Thymus (tissue), 14 donors: Measurements from ENCODE around the gene PSMA4. TPM values are rescaled to one million over a fixed set of nuclear protein-coding genes. Genes with fewer than 3 reads are reported as not detected.

Source experiments
- DNase-seq, 9 donors: peaks; one replicate each; pipeline ENCODE4 v3.0.0-alpha.2; 2013; ENCODE audit warnings: low spot score in 9 of 9, low read depth in 6 of 9, missing footprints in 1 of 9
- H3K27ac ChIP-seq, 2 donors: one replicate each; pipeline ENCODE4 v1.5.1; 2013; ENCODE audit warnings: control low read depth in 1 of 2, low read depth in 1 of 2, low read length in 1 of 2, mild to moderate bottlenecking in 1 of 2, moderate library complexity in 1 of 2
- H3K27me3 ChIP-seq, 2 donors: one replicate each; pipeline ENCODE4 v1.5.1; 2013; ENCODE audit warnings: low read length in 1 of 2; ENCODE audit not compliant: control insufficient read depth in 2 of 2, insufficient read depth in 1 of 2
- H3K36me3 ChIP-seq, 2 donors: one replicate each; pipeline ENCODE4 v1.5.1; 2013; ENCODE audit warnings: low read length in 1 of 2, mild to moderate bottlenecking in 1 of 2, moderate library complexity in 1 of 2; ENCODE audit not compliant: control insufficient read depth in 2 of 2, insufficient read depth in 2 of 2
- H3K4me1 ChIP-seq, 2 donors: one replicate each; pipeline ENCODE4 v1.5.1; 2013; ENCODE audit warnings: low read length in 2 of 2; ENCODE audit not compliant: control insufficient read depth in 2 of 2, insufficient read depth in 2 of 2
- H3K4me3 ChIP-seq, 2 donors: one replicate each; pipeline ENCODE4 v1.5.1; 2013; ENCODE audit warnings: low read length in 2 of 2, control low read depth in 1 of 2, mild to moderate bottlenecking in 1 of 2
- H3K9me3 ChIP-seq, 2 donors: one replicate each; pipeline ENCODE4 v1.5.1; 2013; ENCODE audit warnings: low read length in 1 of 2, mild to moderate bottlenecking in 1 of 2; ENCODE audit not compliant: control insufficient read depth in 2 of 2, insufficient read depth in 1 of 2
- WGBS: extraction: QIAGEN DNeasy Blood & Tissue Kit; methylation state at CpG from one replicate; pipeline ENCODE4 v1.1.7; 2013; 5-methylcytosine and 5-hydroxymethylcytosine counted together
- long read RNA-seq, 10 donors: transcript quantifications; one replicate each; lab custom pipeline, GENCODE V29; 2026
- polyA plus RNA-seq: library from polyadenylated mRNA; stranded (reverse); fragments of 200-250 nt; gene quantifications from one replicate; pipeline ENCODE4 v1.2.3, GENCODE V29; 2013
- total RNA-seq: library from RNA; stranded (reverse); fragments of 120-200 nt; gene quantifications from one replicate; pipeline ENCODE4 v1.2.4, GENCODE V29; 2013
- donor health status: healthy.

Gene PSMA4
- total RNA-seq (409 TPM), polyA plus RNA-seq (316 TPM)
- long read RNA-seq, donor 1, full-length matches to known transcripts = 31 of 73 reads
- long read RNA-seq, donor 1, partial matches to known transcripts = 42 of 73 reads
- long read RNA-seq, donor 1, other reads (novel, unspliced or antisense) = 0 of 73 reads
- long read RNA-seq, donor 2 = 0 reads
- long read RNA-seq, donor 3, full-length matches to known transcripts = 264 of 872 reads
- long read RNA-seq, donor 3, partial matches to known transcripts = 598 of 872 reads
- long read RNA-seq, donor 3, other reads (novel, unspliced or antisense) = 10 of 872 reads
- long read RNA-seq, donor 4, full-length matches to known transcripts = 58 of 214 reads
- long read RNA-seq, donor 4, partial matches to known transcripts = 156 of 214 reads
- long read RNA-seq, donor 4, other reads (novel, unspliced or antisense) = 0 of 214 reads
- long read RNA-seq, donor 5, full-length matches to known transcripts = 327 of 1,043 reads
- long read RNA-seq, donor 5, partial matches to known transcripts = 703 of 1,043 reads
- long read RNA-seq, donor 5, other reads (novel, unspliced or antisense) = 13 of 1,043 reads
- long read RNA-seq, donor 6, full-length matches to known transcripts = 127 of 385 reads
- long read RNA-seq, donor 6, partial matches to known transcripts = 258 of 385 reads
- long read RNA-seq, donor 6, other reads (novel, unspliced or antisense) = 0 of 385 reads
- long read RNA-seq, donor 7, full-length matches to known transcripts = 168 of 330 reads
- long read RNA-seq, donor 7, partial matches to known transcripts = 153 of 330 reads
- long read RNA-seq, donor 7, other reads (novel, unspliced or antisense) = 9 of 330 reads
- long read RNA-seq, donor 8, full-length matches to known transcripts = 42 of 85 reads
- long read RNA-seq, donor 8, partial matches to known transcripts = 43 of 85 reads
- long read RNA-seq, donor 8, other reads (novel, unspliced or antisense) = 0 of 85 reads
- long read RNA-seq, donor 9, full-length matches to known transcripts = 136 of 354 reads
- long read RNA-seq, donor 9, partial matches to known transcripts = 208 of 354 reads
- long read RNA-seq, donor 9, other reads (novel, unspliced or antisense) = 10 of 354 reads
- long read RNA-seq, donor 10, full-length matches to known transcripts = 114 of 246 reads
- long read RNA-seq, donor 10, partial matches to known transcripts = 132 of 246 reads
- long read RNA-seq, donor 10, other reads (novel, unspliced or antisense) = 0 of 246 reads

DNA sequence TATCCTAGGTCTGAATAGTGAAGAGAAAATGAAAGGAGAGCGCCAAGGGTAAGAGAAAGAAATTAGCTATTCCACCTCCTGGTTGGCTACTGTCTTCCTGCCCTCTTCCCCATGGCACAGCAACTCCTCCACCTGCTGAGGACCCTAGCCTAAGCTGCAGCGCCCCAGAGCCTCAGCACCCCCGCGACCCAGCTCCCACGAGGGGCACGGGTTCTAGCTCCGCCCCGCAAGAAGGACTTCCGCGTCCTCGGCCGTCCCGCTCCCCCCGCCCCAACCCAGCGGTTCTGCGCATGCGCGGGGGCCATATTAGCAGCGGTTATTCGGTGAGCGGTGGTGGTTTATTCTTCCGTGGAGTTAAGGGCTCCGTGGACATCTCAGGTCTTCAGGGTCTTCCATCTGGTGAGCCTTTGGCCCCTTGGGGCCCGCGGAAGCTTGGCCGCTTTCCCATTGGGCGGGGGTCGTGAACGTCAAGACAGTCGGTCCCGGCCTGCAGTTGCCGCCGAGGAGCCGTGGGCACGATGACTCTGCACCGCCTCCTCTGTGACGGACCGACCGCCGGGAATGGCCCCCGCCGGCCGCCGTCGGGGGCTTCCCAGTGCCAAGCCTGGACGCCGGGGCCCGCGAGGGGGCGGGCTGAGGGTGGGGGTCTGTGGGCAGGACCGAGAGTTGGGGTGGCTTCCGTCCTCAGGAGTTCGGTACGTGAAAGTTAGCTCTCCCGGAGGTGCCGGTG, at the start of gene PSMA4:
PSMA4 (plus strand) TSS at position 304 of the 730 bp plus-strand sequence. CDS start 1,484 bp downstream, outside the sequence.
- peaks cover 5 to 26% of the 10 kb centered on the region in 2 donors for H3K36me3 ChIP-seq
- H3K4me3 ChIP-seq = peak within 1 kb of the TSS; percentile 91 to 92
- peaks cover 4 to 5% of the 10 kb centered on the region in 2 donors for H3K4me1 ChIP-seq
- H3K27me3 ChIP-seq = no peaks in the 10 kb centered on the region
- H3K27ac ChIP-seq = peak within 1 kb of the TSS; percentile 94 to 97
- H3K9me3 ChIP-seq = no peaks in the 10 kb centered on the region
- WGBS = under 1% methylated on average over 56 of the region's 56 CpGs
- DNase-seq = peak; percentile 79 to 95 (median 88)

DNA sequence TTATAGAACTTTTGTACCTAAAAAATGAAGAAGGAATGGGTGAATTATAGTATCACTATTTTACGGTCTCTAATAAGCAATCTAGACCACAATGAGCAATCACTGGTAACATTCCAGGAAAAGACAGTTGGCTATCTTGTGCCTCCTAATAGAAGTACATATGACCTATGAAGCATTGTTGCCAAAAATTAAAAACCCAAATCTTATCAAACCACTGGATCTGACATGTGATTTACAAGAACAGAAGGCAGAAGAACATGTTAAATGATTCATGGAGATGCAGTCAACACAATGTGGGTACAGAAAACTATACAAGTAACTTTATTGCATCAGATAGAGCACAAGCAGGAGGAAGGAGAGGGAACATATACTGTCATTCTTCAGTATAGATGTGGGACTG, 47.4 kb upstream of the PSMA4 start:
- Histone ChIP-seq H3K4me1 (peaks cover 0 to 6% of the 10 kb centered on the region in 2 donors), H3K4me3 (no peak overlapping the region), H3K36me3 (peaks cover 26 to 82% of the 10 kb centered on the region in 2 donors), H3K27me3 (no peaks in the 10 kb centered on the region), H3K9me3 (no peaks in the 10 kb centered on the region), H3K27ac (no peak overlapping the region)
- 97% methylated on average over 1 of the region's 1 CpG for WGBS
- no peak for DNase-seq

DNA sequence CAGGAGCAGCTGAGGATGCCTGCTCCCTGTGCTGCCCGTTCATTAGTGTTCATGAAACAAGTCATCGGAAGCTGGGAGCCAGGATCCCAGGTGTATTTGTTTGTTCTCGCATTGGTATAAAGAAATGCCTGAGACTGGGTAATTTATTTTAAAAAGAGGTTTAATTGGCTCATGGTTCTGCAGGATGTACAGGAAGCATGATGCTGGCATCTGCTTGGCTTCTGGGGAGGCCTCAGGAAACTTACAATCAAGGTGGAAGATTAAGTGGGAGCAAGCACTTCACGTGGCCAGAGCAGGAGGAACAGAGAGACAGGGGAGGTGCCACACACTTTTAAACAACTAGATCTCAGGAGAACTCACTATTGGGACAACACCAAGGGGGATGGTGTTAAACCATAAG, 38.4 kb upstream of the PSMA4 start:
- Histone ChIP-seq H3K36me3 (peaks cover 6 to 23% of the 10 kb centered on the region in 2 donors), H3K27me3 (peaks cover 0 to 1% of the 10 kb centered on the region in 2 donors), H3K4me1 (peaks cover under 1 to 2% of the 10 kb centered on the region in 2 donors), H3K27ac (no peak overlapping the region), H3K4me3 (no peak overlapping the region), H3K9me3 (no peaks in the 10 kb centered on the region)
- WGBS = 98% methylated on average over 4 of the region's 4 CpGs
- no peak for DNase-seq

DNA sequence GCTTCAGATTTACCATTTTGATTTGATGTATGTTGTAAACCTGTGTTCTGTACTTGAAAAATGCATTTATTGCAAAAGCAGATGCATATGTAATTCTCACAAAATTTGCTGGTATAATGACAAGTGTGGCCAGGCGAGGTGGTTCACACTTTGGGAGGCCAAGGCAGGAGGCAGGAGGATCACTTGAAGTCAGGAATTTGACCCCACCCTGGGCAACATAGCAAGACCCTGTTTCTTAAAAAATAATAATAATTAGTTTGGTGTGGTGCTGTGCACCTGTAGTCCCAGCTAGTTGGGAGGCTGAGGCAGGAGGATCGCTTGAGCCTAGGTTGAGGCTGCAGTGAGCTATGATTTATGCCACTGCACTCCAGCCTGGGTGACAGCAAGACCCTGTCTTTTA, 37.6 kb upstream of the PSMA4 start:
- Histone ChIP-seq H3K36me3 (peaks cover 6 to 16% of the 10 kb centered on the region in 2 donors), H3K4me3 (no peak overlapping the region), H3K9me3 (peaks cover 0 to 6% of the 10 kb centered on the region in 2 donors), H3K4me1 (peaks cover 3 to 5% of the 10 kb centered on the region in 2 donors), H3K27ac (no peak overlapping the region), H3K27me3 (peaks cover 0 to 9% of the 10 kb centered on the region in 2 donors)
- over 99% methylated on average over 2 of the region's 2 CpGs for WGBS
- no peak for DNase-seq

DNA sequence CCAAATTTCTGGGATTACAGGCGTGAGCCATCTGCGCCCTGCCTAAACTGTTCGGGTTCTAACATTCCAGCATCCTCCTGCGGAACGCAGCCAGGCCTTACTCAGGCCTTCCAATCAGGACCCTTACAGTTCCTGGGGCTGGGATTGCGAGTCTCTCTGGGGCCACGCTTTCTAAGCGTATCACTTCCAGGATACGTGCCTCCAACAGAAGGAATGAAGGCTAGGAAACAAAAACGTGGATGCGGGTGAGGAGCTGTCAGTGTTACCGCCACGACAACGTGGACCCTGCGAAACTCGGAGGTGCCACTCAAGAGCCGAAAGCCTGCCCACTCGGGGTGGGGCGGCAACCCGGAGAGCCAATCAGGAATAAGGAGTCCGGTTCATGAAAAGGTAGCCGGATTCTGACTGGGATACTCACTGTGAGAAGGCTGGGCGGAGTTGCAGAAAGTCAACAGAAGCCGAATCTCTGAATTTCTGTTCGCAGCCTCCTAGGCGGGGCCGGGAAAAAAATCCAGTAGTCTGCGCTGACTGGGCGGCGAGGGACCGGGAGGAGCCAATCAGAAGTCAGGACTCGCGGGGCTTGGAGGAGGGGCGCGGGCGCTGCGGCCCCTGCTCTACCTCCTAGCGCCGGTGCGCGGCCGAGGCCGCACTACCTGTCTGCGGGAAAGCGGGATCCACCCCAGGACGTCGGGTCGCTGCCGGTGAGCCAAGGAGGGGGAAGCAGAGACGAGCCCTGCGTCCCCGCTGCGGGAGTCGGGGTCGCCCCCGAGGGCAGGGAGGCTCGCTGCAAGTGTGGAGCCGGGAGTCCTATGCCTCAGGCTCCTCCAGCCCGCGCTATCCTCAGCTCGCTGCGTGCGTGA, 33.0 kb upstream of the PSMA4 start, which contains the start of gene HYKK:
HYKK (plus strand) TSS at position 607 of the 860 bp plus-strand sequence. CDS start 5,512 bp downstream, outside the sequence.
- Histone ChIP-seq H3K27me3 (peaks cover 0 to 22% of the 10 kb centered on the region in 2 donors), H3K4me1 (peaks cover 10 to 13% of the 10 kb centered on the region in 2 donors), H3K9me3 (peaks cover 0 to 9% of the 10 kb centered on the region in 2 donors), H3K27ac (no peak within 1 kb of the TSS), H3K36me3 (no peaks in the 10 kb centered on the region), H3K4me3 (peak within 1 kb of the TSS; percentile 61 to 66)
- DNase-seq = peak; percentile 55 to 91 (median 79)
- 2% methylated on average over 63 of the region's 63 CpGs for WGBS

DNA sequence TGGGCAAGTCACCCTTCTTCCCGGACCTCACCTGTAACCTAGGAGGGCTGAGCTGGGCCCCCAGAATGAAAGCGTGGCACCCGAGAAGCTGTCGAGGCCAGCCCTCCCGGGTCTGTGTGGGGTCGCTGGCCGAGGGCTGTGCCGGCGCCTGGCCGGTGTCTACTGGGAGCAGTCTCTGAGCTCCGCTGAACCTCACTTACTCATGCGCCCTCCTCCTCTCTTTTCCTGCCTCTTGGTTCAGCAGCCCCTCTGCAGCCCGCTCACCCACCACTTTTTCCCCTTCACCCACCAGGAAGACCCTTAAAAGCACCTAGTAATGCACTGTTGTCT, 32.4 kb upstream of the PSMA4 start:
- peaks cover 10 to 13% of the 10 kb centered on the region in 2 donors for H3K4me1 ChIP-seq
- peak overlapping the region; percentile 61 to 66 for H3K4me3 ChIP-seq
- H3K27ac ChIP-seq = no peak overlapping the region
- no peak for DNase-seq
- H3K36me3 ChIP-seq = no peaks in the 10 kb centered on the region
- peaks cover 0 to 9% of the 10 kb centered on the region in 2 donors for H3K9me3 ChIP-seq
- 2% methylated on average over 13 of the region's 13 CpGs for WGBS
- H3K27me3 ChIP-seq = peaks cover 0 to 22% of the 10 kb centered on the region in 2 donors

DNA sequence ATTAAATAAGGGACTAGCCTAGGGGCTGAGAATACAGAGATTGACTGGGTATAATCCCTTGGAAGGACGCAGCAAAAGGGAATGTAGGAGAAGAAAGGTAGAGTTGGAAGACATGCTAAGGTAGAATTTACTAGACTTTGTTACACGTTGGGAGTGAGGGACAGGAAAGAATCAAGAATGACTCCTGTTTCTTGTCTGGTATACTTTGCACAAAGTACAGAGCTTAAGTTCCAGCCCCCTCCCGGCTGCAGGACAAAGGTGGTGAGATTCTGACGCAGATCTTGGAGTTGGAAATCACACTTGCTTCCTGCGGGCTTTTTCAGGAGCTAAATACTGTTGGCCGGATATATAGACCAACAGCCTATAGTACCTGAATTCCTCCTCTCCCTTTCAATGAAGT, 32.0 kb upstream of the PSMA4 start:
- Histone ChIP-seq H3K27ac (no peak overlapping the region), H3K9me3 (peaks cover 0 to 9% of the 10 kb centered on the region in 2 donors), H3K27me3 (peaks cover 0 to 22% of the 10 kb centered on the region in 2 donors), H3K36me3 (no peaks in the 10 kb centered on the region), H3K4me3 (peak overlapping the region; percentile 61 to 66), H3K4me1 (peaks cover 10 to 13% of the 10 kb centered on the region in 2 donors)
- WGBS = 50% methylated on average over 6 of the region's 6 CpGs
- peak in 2 of 9 donors; percentile 2 for DNase-seq
